ENCODE data around the gene CCDC183. TPM values are rescaled to one million over a fixed set of nuclear protein-coding genes. Genes with fewer than 3 reads are reported as not detected.

CCDC183 gene
- total and polyA plus RNA-seq, 9 donors, result 0.47 to 11.8 (median 5.7) TPM

GRCh38 chr9:136806631-136807201 lies 10.6 kb downstream of the CCDC183 start:
- DNase-seq, result peak in 3 of 5 donors; percentile 15 to 43 (median 36)
- no peaks in the 10 kb centered on the region for H3K27me3 ChIP-seq
- WGBS, 3 donors, result 53 to 61% (median 58%) methylated on average over 25 of the region's 25 CpGs

GRCh38 chr9:136807281-136808074 lies 11.3 kb downstream of the CCDC183 start, which contains the start of gene RABL6:
Gene RABL6, plus strand, starts transcription at chr9:136807948. Its CDS starts 249 bp downstream, at chr9:136808197.
- peaks cover 3% of the 10 kb centered on the region for H3K4me1 ChIP-seq (ENCODE audit: insufficient read depth)
- peak within 1 kb of the TSS; percentile 76 to 79 for H3K27ac ChIP-seq
- TF ChIP-seq EP300 (IDR thresholded peaks at IDR 0.05) (no peak), CTCF (IDR thresholded peaks at IDR 0.05) (no peak), POLR2A (IDR thresholded peaks at IDR 0.05) (peak; percentile 66)
- H3K27me3 ChIP-seq, result no peaks in the 10 kb centered on the region
- no peaks in the 10 kb centered on the region for H3K36me3 ChIP-seq
- DNase-seq, result peak; percentile 76 to 89 (median 83)
- WGBS, 3 donors, result 0 to 1% (median 1%) methylated on average over 37 to 96 of the region's 96 CpGs
- intact Hi-C loops (cut with DNase I), result no loop called here
- no peaks in the 10 kb centered on the region for H3K9me3 ChIP-seq
- H3K4me3 ChIP-seq, result peak within 1 kb of the TSS; percentile 94

More at GRCh38 chr9:136806631-136807201, 10.6 kb downstream of the CCDC183 start:
- no peaks in the 10 kb centered on the region for H3K36me3 ChIP-seq
- H3K4me1 ChIP-seq (ENCODE audit: insufficient read depth), result peaks cover 3% of the 10 kb centered on the region
- H3K9me3 ChIP-seq, result no peaks in the 10 kb centered on the region
- peak overlapping the region; percentile 94 for H3K4me3 ChIP-seq
- peak overlapping the region in 1 of 2 donors; percentile 76 for H3K27ac ChIP-seq
- intact Hi-C loops (cut with DNase I), result no loop called here
- no peak for TF ChIP-seq CTCF (IDR thresholded peaks at IDR 0.05)
- TF ChIP-seq POLR2A (IDR thresholded peaks at IDR 0.05), result no peak
- TF ChIP-seq EP300 (IDR thresholded peaks at IDR 0.05), result no peak

GRCh38 chr9:136808075-136808805 lies 12.1 kb downstream of the CCDC183 start:
- Histone ChIP-seq H3K27ac (peak overlapping the region; percentile 16 to 76), H3K36me3 (no peaks in the 10 kb centered on the region), H3K4me1 (ENCODE audit: insufficient read depth) (peaks cover 3% of the 10 kb centered on the region), H3K9me3 (no peaks in the 10 kb centered on the region), H3K4me3 (peak overlapping the region; percentile 94), H3K27me3 (no peaks in the 10 kb centered on the region)
- intact Hi-C loops (cut with DNase I), result no loop called here
- no peak for TF ChIP-seq CTCF (IDR thresholded peaks at IDR 0.05)
- TF ChIP-seq EP300 (IDR thresholded peaks at IDR 0.05), result no peak
- TF ChIP-seq POLR2A (IDR thresholded peaks at IDR 0.05), result no peak
- peak in 3 of 5 donors; percentile 53 to 74 (median 70) for DNase-seq
- WGBS, 3 donors, result 0 to 1% (median 0%) methylated on average over 47 to 93 of the region's 93 CpGs

GRCh38 chr9:136808806-136809158 lies 12.6 kb downstream of the CCDC183 start:
- peak overlapping the region; percentile 94 for H3K4me3 ChIP-seq
- H3K4me1 ChIP-seq (ENCODE audit: insufficient read depth), result peaks cover 3% of the 10 kb centered on the region
- DNase-seq, result no peak
- H3K36me3 ChIP-seq, result no peaks in the 10 kb centered on the region
- TF ChIP-seq EP300 (IDR thresholded peaks at IDR 0.05), result no peak
- TF ChIP-seq POLR2A (IDR thresholded peaks at IDR 0.05), result no peak
- TF ChIP-seq CTCF (IDR thresholded peaks at IDR 0.05), result no peak
- no peaks in the 10 kb centered on the region for H3K27me3 ChIP-seq
- no peaks in the 10 kb centered on the region for H3K9me3 ChIP-seq
- no peak overlapping the region for H3K27ac ChIP-seq
- intact Hi-C loops (cut with DNase I), result no loop called here
- 1 to 3% (median 2%) methylated on average over 14 of the region's 14 CpGs for WGBS, 3 donors
